Neural progenitor cell (in vitro differentiated cells): ENCODE data around the gene HADHB. TPM values are rescaled to one million over a fixed set of nuclear protein-coding genes. Genes with fewer than 3 reads are reported as not detected.

ENCODE experiments used
- DNase-seq: peaks from one replicate; pipeline ENCODE4 v3.0.0-alpha.2; 2016; ENCODE audit warnings: low spot score
- H2AFZ ChIP-seq: fragments of 200-600 bp; sonication (generic); replicated peaks from 2 replicates; pipeline ENCODE4 v1.6.1; 2016; ENCODE audit warnings: antibody characterized with exemption
- H3F3A ChIP-seq: fragments of 200-600 bp; sonication (generic); 2 replicates; pipeline ENCODE4 v1.6.1; 2016; ENCODE audit warnings: antibody characterized with exemption, low read depth
- H3K27ac ChIP-seq: fragments of 200-600 bp; sonication (generic); 2 replicates; pipeline ENCODE4 v1.5.1; 2016; ENCODE audit warnings: mild to moderate bottlenecking
- H3K27me3 ChIP-seq: fragments of 200-600 bp; sonication (generic); 2 replicates; pipeline ENCODE4 v1.6.1; 2016; ENCODE audit warnings: mild to moderate bottlenecking, moderate library complexity
- H3K36me3 ChIP-seq: fragments of 200-600 bp; sonication (generic); 2 replicates; pipeline ENCODE4 v1.5.1; 2016
- H3K4me1 ChIP-seq: fragments of 200-600 bp; sonication (generic); 2 replicates; pipeline ENCODE4 v1.6.1; 2016; ENCODE audit warnings: mixed run types
- H3K4me2 ChIP-seq: fragments of 200-600 bp; sonication (generic); 2 replicates; pipeline ENCODE4 v1.6.1; 2016
- H3K4me3 ChIP-seq: fragments of 200-600 bp; sonication (generic); 2 replicates; pipeline ENCODE4 v1.5.1; 2016
- H3K79me2 ChIP-seq: fragments of 200-600 bp; sonication (generic); 2 replicates; pipeline ENCODE4 v1.6.1; 2016; ENCODE audit warnings: low read depth
- H3K9ac ChIP-seq: fragments of 200-600 bp; sonication (generic); 2 replicates; pipeline ENCODE4 v1.6.1; 2016
- H3K9me3 ChIP-seq: fragments of 200-600 bp; sonication (generic); 2 replicates; pipeline ENCODE4 v1.5.1; 2016; ENCODE audit warnings: low read depth
- H4K20me1 ChIP-seq: fragments of 200-600 bp; sonication (generic); 2 replicates; pipeline ENCODE4 v1.6.1; 2016; ENCODE audit warnings: low read depth
- H3K27ac Mint-ChIP-seq: 3 replicates; pipeline ENCODE4 v1.8.0; 2021; ENCODE audit warnings: mixed read lengths
- H3K27me3 Mint-ChIP-seq: 2 replicates; pipeline ENCODE4 v1.8.0; 2022; ENCODE audit warnings: low read depth, mild to moderate bottlenecking, inconsistent platforms, moderate library complexity, mixed read lengths; ENCODE audit not compliant: insufficient read depth
- H3K36me3 Mint-ChIP-seq: 3 replicates; pipeline ENCODE4 v1.8.0; 2021; ENCODE audit warnings: mixed read lengths
- H3K4me1 Mint-ChIP-seq: 3 replicates; pipeline ENCODE4 v1.8.0; 2021; ENCODE audit warnings: mixed read lengths
- H3K4me3 Mint-ChIP-seq: 3 replicates; pipeline ENCODE4 v1.8.0; 2021; ENCODE audit warnings: mild to moderate bottlenecking, moderate library complexity, mixed read lengths
- H3K9me3 Mint-ChIP-seq: 3 replicates; pipeline ENCODE4 v1.8.0; 2020; ENCODE audit warnings: mixed read lengths
- EZH2 ChIP-seq: fragments of 200-600 bp; sonication (generic); IDR thresholded peaks from 2 replicates; pipeline ENCODE4 v1.6.1; 2017; ENCODE audit warnings: antibody characterized with exemption, mild to moderate bottlenecking, moderate library complexity
- EZH2phosphoT487 ChIP-seq: fragments of 200-600 bp; sonication (generic); IDR thresholded peaks from 2 replicates; pipeline ENCODE4 v1.6.1; 2017; ENCODE audit warnings: antibody characterized with exemption
- total RNA-seq: library from RNA; depleted of rRNA; stranded (reverse); fragments of >200 nt; gene quantifications from 2 replicates; pipeline ENCODE4 v1.2.3, GENCODE V29; 2015; ENCODE audit warnings: low replicate concordance
- TF ChIP-seq, protein P1 (sequence below): fragments of 200-600 bp; sonication (generic); IDR thresholded peaks from 2 replicates; pipeline ENCODE4 v1.5.1; 2017; ENCODE audit warnings: antibody characterized with exemption, mild to moderate bottlenecking

The HADHB gene
- total RNA-seq, 1 donor from 2014 or later, result 40.6 TPM

DNA sequence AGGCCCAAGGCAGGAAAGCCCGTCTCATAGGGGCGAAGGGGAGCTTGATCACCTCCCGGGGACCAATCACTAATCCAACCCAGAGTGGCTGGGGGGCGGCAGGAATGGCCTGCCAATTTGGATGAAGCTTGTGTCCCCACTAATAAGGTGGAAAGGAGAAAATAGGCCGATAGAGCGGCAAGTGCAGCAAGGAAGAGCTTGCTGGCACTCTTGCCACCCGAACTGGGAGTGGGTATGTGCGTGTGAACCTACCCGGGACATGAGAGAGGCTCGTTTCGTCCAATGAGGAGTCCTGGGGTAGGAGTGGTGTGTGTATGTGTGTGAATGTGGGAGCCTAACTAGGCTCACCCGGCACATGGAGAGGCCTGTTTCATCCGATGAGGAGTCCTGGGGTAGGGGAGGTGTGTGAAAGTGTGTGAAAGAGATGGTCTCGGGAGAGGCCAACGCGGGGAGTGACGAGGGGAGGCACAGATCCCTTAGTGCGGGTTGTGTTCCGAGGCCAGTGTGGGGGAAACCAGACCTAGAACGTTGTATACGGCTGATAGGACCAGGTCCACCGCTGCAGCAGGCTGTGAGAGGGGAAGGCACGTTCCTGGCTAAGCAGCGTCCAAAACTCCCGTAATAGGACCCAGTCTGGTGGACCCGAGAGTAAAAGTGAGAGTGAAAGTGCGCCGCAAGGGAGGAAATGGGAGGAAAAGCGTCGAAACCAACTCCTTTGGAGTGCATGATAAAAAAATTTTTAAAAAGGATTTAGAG lies 54.1 kb downstream of the HADHB start:
- Histone ChIP-seq H3K36me3 (no peaks in the 10 kb centered on the region), H4K20me1 (no peaks in the 10 kb centered on the region), H3F3A (peaks cover 45% of the 10 kb centered on the region), H3K27ac (no peak overlapping the region), H3K27me3 (peaks cover 26% of the 10 kb centered on the region), H2AFZ (peak overlapping the region; percentile 83), H3K9me3 (no peaks in the 10 kb centered on the region), H3K4me1 (peaks cover 42% of the 10 kb centered on the region), H3K4me2 (peak overlapping the region; percentile 93), H3K4me3 (peak overlapping the region; percentile 42), H3K79me2 (no peaks in the 10 kb centered on the region), H3K9ac (no peak overlapping the region)
- H3K27ac Mint-ChIP-seq, result no peak overlapping the region
- H3K9me3 Mint-ChIP-seq, result no peaks in the 10 kb centered on the region
- peak; percentile 49 for DNase-seq
- H3K4me1 Mint-ChIP-seq, result peaks cover 7% of the 10 kb centered on the region
- peaks cover 11% of the 10 kb centered on the region for H3K27me3 Mint-ChIP-seq
- TF ChIP-seq EZH2 (no peak), EZH2phosphoT487 (no peak)
- TF ChIP-seq, protein P1, sequence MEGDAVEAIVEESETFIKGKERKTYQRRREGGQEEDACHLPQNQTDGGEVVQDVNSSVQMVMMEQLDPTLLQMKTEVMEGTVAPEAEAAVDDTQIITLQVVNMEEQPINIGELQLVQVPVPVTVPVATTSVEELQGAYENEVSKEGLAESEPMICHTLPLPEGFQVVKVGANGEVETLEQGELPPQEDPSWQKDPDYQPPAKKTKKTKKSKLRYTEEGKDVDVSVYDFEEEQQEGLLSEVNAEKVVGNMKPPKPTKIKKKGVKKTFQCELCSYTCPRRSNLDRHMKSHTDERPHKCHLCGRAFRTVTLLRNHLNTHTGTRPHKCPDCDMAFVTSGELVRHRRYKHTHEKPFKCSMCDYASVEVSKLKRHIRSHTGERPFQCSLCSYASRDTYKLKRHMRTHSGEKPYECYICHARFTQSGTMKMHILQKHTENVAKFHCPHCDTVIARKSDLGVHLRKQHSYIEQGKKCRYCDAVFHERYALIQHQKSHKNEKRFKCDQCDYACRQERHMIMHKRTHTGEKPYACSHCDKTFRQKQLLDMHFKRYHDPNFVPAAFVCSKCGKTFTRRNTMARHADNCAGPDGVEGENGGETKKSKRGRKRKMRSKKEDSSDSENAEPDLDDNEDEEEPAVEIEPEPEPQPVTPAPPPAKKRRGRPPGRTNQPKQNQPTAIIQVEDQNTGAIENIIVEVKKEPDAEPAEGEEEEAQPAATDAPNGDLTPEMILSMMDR, result no peak
- no peaks in the 10 kb centered on the region for H3K36me3 Mint-ChIP-seq
- no peak overlapping the region for H3K4me3 Mint-ChIP-seq

GRCh38 chr2:26299471-26300101 lies 54.8 kb downstream of the HADHB start:
- Histone ChIP-seq H3F3A (peaks cover 45% of the 10 kb centered on the region), H3K4me1 (peaks cover 42% of the 10 kb centered on the region), H3K9ac (no peak overlapping the region), H3K36me3 (no peaks in the 10 kb centered on the region), H3K27ac (no peak overlapping the region), H3K9me3 (no peaks in the 10 kb centered on the region), H3K27me3 (peaks cover 26% of the 10 kb centered on the region), H3K79me2 (no peaks in the 10 kb centered on the region), H3K4me2 (peak overlapping the region; percentile 93), H2AFZ (peak overlapping the region; percentile 83), H3K4me3 (peak overlapping the region; percentile 42), H4K20me1 (no peaks in the 10 kb centered on the region)
- DNase-seq, result peak; percentile 67
- TF ChIP-seq EZH2phosphoT487, result no peak
- TF ChIP-seq, protein P1, result no peak
- no peak for TF ChIP-seq EZH2
- Mint-ChIP-seq H3K9me3 (no peaks in the 10 kb centered on the region), H3K27me3 (peaks cover 11% of the 10 kb centered on the region), H3K4me1 (peaks cover 7% of the 10 kb centered on the region), H3K27ac (no peak overlapping the region), H3K36me3 (peaks cover 3% of the 10 kb centered on the region), H3K4me3 (no peak overlapping the region)

- peaks cover 45% of the 10 kb centered on the region for H3F3A ChIP-seq
- H3K9me3 Mint-ChIP-seq, result no peaks in the 10 kb centered on the region
- no peak for TF ChIP-seq EZH2
- TF ChIP-seq, protein P1, result no peak
- TF ChIP-seq EZH2phosphoT487, result peak; percentile 41
- H3K27me3 ChIP-seq, result peaks cover 26% of the 10 kb centered on the region
- peaks cover 7% of the 10 kb centered on the region for H3K27me3 Mint-ChIP-seq
- H3K36me3 Mint-ChIP-seq, result peaks cover 3% of the 10 kb centered on the region
- peaks cover 47% of the 10 kb centered on the region for H3K4me1 ChIP-seq
- H3K79me2 ChIP-seq, result no peaks in the 10 kb centered on the region
- no peak overlapping the region for H3K4me3 Mint-ChIP-seq
- H2AFZ ChIP-seq, result peak overlapping the region; percentile 78
- H3K4me3 ChIP-seq, result peak overlapping the region; percentile 42
- no peak overlapping the region for H3K27ac ChIP-seq
- peak; percentile 72 for DNase-seq
- peaks cover 8% of the 10 kb centered on the region for H3K4me1 Mint-ChIP-seq
- no peaks in the 10 kb centered on the region for H4K20me1 ChIP-seq
- no peak overlapping the region for H3K27ac Mint-ChIP-seq
- no peaks in the 10 kb centered on the region for H3K9me3 ChIP-seq
- no peaks in the 10 kb centered on the region for H3K36me3 ChIP-seq
- peak overlapping the region; percentile 93 for H3K4me2 ChIP-seq
- no peak overlapping the region for H3K9ac ChIP-seq
Observed at GRCh38 chr2:26300234-26300925, 55.6 kb downstream of the HADHB start.
